HEK293 (cell line): ENCODE measurements around the gene DNAH8.

Source experiments
- CTCF ChIA-PET: fragments of 350-600 bp; formaldehyde crosslinking; extraction: SDS; loops from one replicate; lab custom pipeline; 2021; ENCODE audit warnings: antibody characterized with exemption; lab: Yijun Ruan, JAX
- POLR2A ChIA-PET: fragments of 300-600 bp; formaldehyde crosslinking; extraction: SDS; loops from one replicate; lab custom pipeline; 2020; ENCODE audit warnings: antibody characterized with exemption, inconsistent platforms; lab: Yijun Ruan, JAX
- H3K27ac ChIP-seq: fragments of 200-500 bp; sonication (Bioruptor generic); 2 replicates; pipeline ENCODE4 v1.5.1; 2014; ENCODE audit warnings: low read depth, low read length, control low read depth, inconsistent platforms; ENCODE audit errors: extremely low read depth
- H3K36me3 ChIP-seq, 2 experiments: fragments of 200-500 bp in 1 of 2; sonication (Bioruptor generic) in 1 of 2; 1 replicate in 1 of 2; 2 replicates in 1 of 2; pipeline ENCODE4 v1.5.1; 2014 to 2017; ENCODE audit warnings: inconsistent platforms in 2 of 2, low read length in 2 of 2; ENCODE audit not compliant: control insufficient read depth in 2 of 2, insufficient read depth in 1 of 2
- H3K4me1 ChIP-seq: fragments of 200-500 bp; sonication (Bioruptor generic); 2 replicates; pipeline ENCODE4 v1.5.1; 2014; ENCODE audit warnings: mild to moderate bottlenecking, low read length, inconsistent platforms; ENCODE audit not compliant: control insufficient read depth, insufficient read depth
- H3K4me3 ChIP-seq: 2 replicates; pipeline ENCODE4 v1.5.1; 2011; ENCODE audit warnings: low read depth, mild to moderate bottlenecking, control low read depth, low read length, moderate library complexity
- H3K9me3 ChIP-seq: fragments of 200-500 bp; sonication (Bioruptor generic); 2 replicates; pipeline ENCODE4 v1.5.1; 2014; ENCODE audit warnings: low read depth, low read length, inconsistent platforms; ENCODE audit not compliant: control insufficient read depth, insufficient read depth
- CTCF ChIP-seq: fragments of 450-650 bp; formaldehyde crosslinking; IDR thresholded peaks from 2 replicates; pipeline ENCODE4 v1.5.1; 2016; ENCODE audit warnings: missing biosample characterization, missing genetic modification characterization
- GFI1B ChIP-seq: fragments of 450-650 bp; formaldehyde crosslinking; IDR thresholded peaks from 2 replicates; pipeline ENCODE4 v1.5.1; 2016; ENCODE audit warnings: missing biosample characterization, missing genetic modification characterization
- MYNN ChIP-seq: fragments of 450-650 bp; formaldehyde crosslinking; IDR thresholded peaks from 2 replicates; pipeline ENCODE4 v1.5.1; 2016; ENCODE audit warnings: missing biosample characterization, missing genetic modification characterization, borderline replicate concordance
- PRDM4 ChIP-seq: fragments of 450-650 bp; formaldehyde crosslinking; IDR thresholded peaks from 2 replicates; pipeline ENCODE4 v1.5.1; 2017; ENCODE audit warnings: missing biosample characterization, missing genetic modification characterization
- REST ChIP-seq: fragments of 450-650 bp; formaldehyde crosslinking; IDR thresholded peaks from 2 replicates; pipeline ENCODE4 v1.5.1; 2016; ENCODE audit warnings: missing biosample characterization, missing genetic modification characterization
- ZBTB21 ChIP-seq: fragments of 450-650 bp; formaldehyde crosslinking; IDR thresholded peaks from 2 replicates; pipeline ENCODE4 v1.5.1; 2017; ENCODE audit warnings: missing biosample characterization, missing genetic modification characterization
- ZBTB26 ChIP-seq: fragments of 450-650 bp; formaldehyde crosslinking; optimal IDR thresholded peaks from 2 replicates; pipeline ENCODE3; 2016; ENCODE audit warnings: missing biosample characterization, mild to moderate bottlenecking, missing genetic modification characterization
- ZEB2 ChIP-seq: fragments of 450-650 bp; formaldehyde crosslinking; IDR thresholded peaks from 2 replicates; pipeline ENCODE4 v1.5.1; 2016; ENCODE audit warnings: missing biosample characterization, missing genetic modification characterization
- ZFP41 ChIP-seq: fragments of 450-650 bp; formaldehyde crosslinking; IDR thresholded peaks from 2 replicates; pipeline ENCODE4 v1.5.1; 2016; ENCODE audit warnings: missing biosample characterization, missing genetic modification characterization, borderline replicate concordance
- ZNF239 ChIP-seq: fragments of 450-650 bp; formaldehyde crosslinking; IDR thresholded peaks from 2 replicates; pipeline ENCODE4 v1.5.1; 2016; ENCODE audit warnings: missing biosample characterization, missing genetic modification characterization
- ZNF280D ChIP-seq: fragments of 450-650 bp; formaldehyde crosslinking; IDR thresholded peaks from 2 replicates; pipeline ENCODE4 v1.5.1; 2016; ENCODE audit warnings: missing biosample characterization, missing genetic modification characterization
- ZNF292 ChIP-seq: fragments of 450-650 bp; formaldehyde crosslinking; IDR thresholded peaks from 2 replicates; pipeline ENCODE4 v1.5.1; 2016; ENCODE audit warnings: low read depth, missing biosample characterization, missing genetic modification characterization, borderline replicate concordance
- ZNF404 ChIP-seq: fragments of 450-650 bp; formaldehyde crosslinking; IDR thresholded peaks from 2 replicates; pipeline ENCODE4 v1.5.1; 2017; ENCODE audit warnings: missing biosample characterization, missing genetic modification characterization
- ZNF549 ChIP-seq: fragments of 450-650 bp; IDR thresholded peaks from 2 replicates; pipeline ENCODE4 v1.5.1; 2018; ENCODE audit warnings: missing biosample characterization, missing genetic modification characterization, mild to moderate bottlenecking, inconsistent platforms, moderate library complexity
- ZNF623 ChIP-seq: fragments of 450-650 bp; formaldehyde crosslinking; IDR thresholded peaks from 2 replicates; pipeline ENCODE4 v1.5.1; 2016; ENCODE audit warnings: missing biosample characterization, missing genetic modification characterization
- ZNF692 ChIP-seq: fragments of 450-650 bp; formaldehyde crosslinking; IDR thresholded peaks from 2 replicates; pipeline ENCODE4 v1.5.1; 2016; ENCODE audit warnings: missing biosample characterization, missing genetic modification characterization
- ZSCAN5A ChIP-seq: fragments of 450-650 bp; formaldehyde crosslinking; IDR thresholded peaks from 2 replicates; pipeline ENCODE4 v1.5.1; 2016; ENCODE audit warnings: missing biosample characterization, missing genetic modification characterization

Gene DNAH8

GRCh38 chr6:38676236-38676973, 38.7 kb upstream of the DNAH8 start:
- Histone ChIP-seq H3K9me3 (no peaks in the 10 kb centered on the region), H3K4me1 (no peaks in the 10 kb centered on the region; the same call in 1 of the 2 replicates), H3K4me3 (no peak overlapping the region), H3K36me3 (peaks cover 46 to 65% of the 10 kb centered on the region in 2 experiments), H3K27ac (no peak overlapping the region)
- TF ChIP-seq ZNF623 (tag by site-specific recombination) (no peak), PRDM4 (tag by site-specific recombination) (no peak), ZBTB26 (no peak), MYNN (tag by site-specific recombination) (no peak), ZNF549 (tag by site-specific recombination) (no peak), ZEB2 (tag by site-specific recombination) (no peak), REST (tag by site-specific recombination) (no peak), ZNF239 (tag by site-specific recombination) (no peak), ZNF404 (tag by site-specific recombination) (no peak), ZBTB21 (no peak), ZNF280D (tag by site-specific recombination) (no peak)
- CTCF ChIA-PET = interaction anchor here (0.6 to 0.7 kb wide), 3 partner anchors 140 to 173 kb away, joined by 3 to 4 read pairs (median 3); no protein-coding TSS in a partner anchor
- POLR2A ChIA-PET = no interaction called here

- POLR2A ChIA-PET = no interaction called here
Measured at GRCh38 chr6:38676974-38677544, 38.1 kb upstream of the DNAH8 start.

More at GRCh38 chr6:38676974-38677544, 38.1 kb upstream of the DNAH8 start:
- no peak for TF ChIP-seq CTCF (tag by site-specific recombination)
- no peak for TF ChIP-seq GFI1B
- TF ChIP-seq ZFP41 (tag by site-specific recombination) = no peak
- TF ChIP-seq ZNF692 (tag by site-specific recombination) = no peak
- no peak for TF ChIP-seq ZNF292 (tag by site-specific recombination)
- no peak for TF ChIP-seq ZSCAN5A (tag by site-specific recombination)
- H3K4me1 ChIP-seq = no peaks in the 10 kb centered on the region; the same call in 1 of the 2 replicates
- H3K27ac ChIP-seq = no peak overlapping the region
- H3K9me3 ChIP-seq = no peaks in the 10 kb centered on the region
- H3K4me3 ChIP-seq = no peak overlapping the region
- CTCF ChIA-PET = interaction anchor here (0.6 kb wide), 1 partner anchor 167 kb away, joined by 3 read pairs; no protein-coding TSS in a partner anchor
- peaks cover 51 to 72% of the 10 kb centered on the region in 2 experiments for H3K36me3 ChIP-seq
